ENCODE results near the gene CHPT1.
"Not testable (repeated sequence)": the region's sequence is repeated elsewhere in the genome, so short reads cannot be mapped to it uniquely, and the experiment has no call there.

The CHPT1 gene
- total RNA-seq, result 11.0 to 44.2 (median 26.7) reads per million in 18 experiments

DNA sequence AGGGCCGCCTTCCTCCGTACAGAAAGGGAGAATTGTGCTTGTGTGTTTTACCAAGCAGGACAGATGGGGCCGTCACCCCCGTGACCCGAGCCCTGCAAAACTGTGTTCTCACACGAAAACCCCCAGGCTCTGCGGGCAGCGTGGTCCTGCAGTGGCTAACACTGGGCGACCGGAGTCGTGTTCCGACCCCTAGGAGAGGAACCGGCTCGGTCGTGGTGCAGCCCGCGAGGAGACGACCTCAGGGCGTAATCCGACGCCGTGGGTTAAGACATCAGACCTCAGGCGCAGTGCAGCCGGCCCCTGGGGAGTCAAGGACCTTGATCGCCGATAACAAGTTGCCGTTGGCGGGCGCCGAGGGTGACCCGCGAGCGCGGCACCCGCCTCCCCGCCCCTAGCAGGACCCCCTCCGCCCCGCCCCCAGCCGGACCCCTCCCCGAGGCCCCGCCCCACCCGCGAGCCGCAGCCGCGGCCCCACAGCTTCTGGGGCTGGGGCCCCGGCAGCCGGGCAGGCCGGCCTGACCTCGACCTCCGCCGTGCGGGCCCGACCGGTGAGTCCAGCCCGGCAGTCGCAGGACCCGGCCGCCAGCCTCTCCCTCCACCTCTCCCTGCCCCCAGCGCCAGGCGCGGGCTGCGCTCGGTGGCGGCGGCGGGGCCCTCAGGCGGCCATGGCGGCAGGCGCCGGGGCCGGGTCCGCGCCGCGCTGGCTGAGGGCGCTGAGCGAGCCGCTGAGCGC is at the start of gene CHPT1:
Gene CHPT1, plus strand, starts transcription at position 444 of the 733 bp plus-strand sequence. Its CDS starts 222 bp downstream, at position 666.
- peak; percentile 54 to 70 for DNase-seq

DNA sequence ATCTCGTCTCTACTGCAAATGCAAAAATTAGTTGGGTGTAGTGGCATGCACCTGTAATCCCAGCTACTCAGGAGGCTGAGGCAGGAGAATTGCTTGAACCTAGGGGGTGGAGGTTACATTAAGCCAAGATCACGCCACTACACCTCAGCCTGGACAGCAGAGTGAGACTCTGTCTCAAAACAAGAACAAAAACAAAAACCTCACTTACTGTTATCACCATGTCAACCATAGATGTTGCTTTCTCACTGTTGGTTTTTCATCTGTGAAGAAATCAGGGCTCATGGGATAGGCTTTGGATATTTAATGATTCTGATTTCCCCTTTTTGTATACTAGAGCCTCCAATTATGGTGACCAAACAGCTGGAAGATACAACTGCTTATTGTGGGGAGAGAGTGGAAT is 49.7 kb upstream of the CHPT1 start:
- no peak for DNase-seq

DNA sequence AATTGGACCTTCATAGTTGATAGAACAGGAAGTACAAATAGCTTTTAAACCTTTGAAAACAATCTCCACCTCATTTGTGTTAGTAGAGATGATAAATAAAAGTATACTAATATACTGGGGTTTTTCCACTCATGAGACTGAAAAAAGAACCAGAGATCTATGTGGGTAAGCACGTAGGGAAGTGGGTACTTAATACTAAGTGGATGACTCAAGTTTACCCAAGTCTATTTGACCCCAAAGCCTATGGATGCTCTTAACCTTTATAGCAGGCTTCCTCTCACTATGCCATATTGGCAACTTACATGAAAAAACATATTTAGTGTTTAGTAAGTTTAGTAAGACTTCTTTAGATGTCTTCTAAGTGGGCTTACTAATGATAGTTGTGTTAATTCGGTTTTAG is 49.2 kb upstream of the CHPT1 start:
- DNase-seq, result peak in 1 of 2 donors; percentile 2

DNA sequence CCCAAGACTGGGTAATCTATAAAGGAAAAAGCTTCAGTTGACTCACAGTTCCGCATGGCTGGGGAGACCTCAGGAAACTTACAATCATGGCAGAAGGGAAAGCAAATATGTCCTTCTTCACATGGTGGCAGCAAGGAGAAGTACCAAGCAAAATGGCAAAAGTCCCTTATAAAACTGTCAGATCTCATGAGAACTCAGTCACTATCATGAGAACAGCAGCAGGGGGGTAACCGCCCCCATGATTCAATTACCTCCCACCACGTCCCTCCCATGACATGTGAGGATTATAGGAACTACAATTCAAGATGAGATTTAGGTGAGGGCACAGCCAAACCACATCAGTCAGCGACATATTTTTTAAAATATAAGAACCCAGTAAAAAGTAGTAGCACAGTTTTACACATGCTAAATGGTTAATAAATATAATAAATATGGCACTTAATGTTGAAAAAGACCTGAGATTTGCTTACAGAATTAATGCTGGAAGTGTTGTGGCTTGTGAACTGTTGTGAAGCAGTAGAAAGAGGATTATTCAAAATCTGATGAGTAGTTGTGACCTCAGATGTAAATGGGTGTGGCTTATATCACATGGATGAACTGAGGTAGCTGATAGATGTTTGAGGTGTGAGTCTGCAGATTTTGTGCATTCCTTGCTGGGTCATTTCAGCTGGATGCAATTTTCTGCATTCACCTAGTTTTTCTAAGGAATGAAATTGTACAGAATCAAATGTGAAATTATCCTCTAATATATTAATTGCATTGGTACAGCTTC is 46.9 kb upstream of the CHPT1 start:
- peak in 1 of 2 donors; percentile 38 for DNase-seq

DNA sequence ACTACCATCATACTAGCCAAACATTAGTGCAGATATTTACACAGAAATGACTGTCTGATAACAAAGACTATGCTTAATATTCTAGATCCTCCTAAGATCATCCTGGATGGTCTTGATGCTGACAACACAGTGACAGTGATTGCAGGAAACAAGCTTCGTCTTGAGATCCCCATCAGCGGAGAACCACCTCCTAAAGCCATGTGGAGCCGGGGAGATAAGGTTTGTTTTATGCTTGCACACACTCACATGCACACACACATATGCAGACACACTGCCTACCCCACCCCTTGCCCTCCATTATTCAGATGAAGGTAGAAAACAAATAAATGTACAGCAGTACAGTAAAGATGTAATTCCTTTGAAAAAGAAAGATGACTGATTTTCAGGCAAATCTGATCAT is 44.4 kb upstream of the CHPT1 start:
- DNase-seq, result no peak

DNA sequence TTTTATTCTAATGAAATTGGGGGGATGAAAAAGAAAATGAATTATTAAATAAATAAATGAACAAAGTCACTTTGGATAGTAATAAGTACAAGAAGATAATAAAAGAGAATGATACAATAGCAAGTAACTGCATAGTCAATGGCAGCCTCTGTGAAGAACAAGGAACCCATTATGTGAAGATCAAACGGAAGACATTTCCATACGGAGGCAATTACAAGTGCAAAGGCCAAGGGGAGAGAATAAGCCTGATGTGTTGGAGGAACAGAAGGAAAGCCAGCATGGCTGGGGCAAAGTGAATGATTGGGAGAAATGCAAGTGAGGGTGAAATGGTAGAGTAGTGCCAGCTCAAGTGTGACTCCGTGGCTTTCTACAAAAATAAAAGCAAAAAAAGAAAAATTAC is 43.9 kb upstream of the CHPT1 start:
- no peak for DNase-seq

DNA sequence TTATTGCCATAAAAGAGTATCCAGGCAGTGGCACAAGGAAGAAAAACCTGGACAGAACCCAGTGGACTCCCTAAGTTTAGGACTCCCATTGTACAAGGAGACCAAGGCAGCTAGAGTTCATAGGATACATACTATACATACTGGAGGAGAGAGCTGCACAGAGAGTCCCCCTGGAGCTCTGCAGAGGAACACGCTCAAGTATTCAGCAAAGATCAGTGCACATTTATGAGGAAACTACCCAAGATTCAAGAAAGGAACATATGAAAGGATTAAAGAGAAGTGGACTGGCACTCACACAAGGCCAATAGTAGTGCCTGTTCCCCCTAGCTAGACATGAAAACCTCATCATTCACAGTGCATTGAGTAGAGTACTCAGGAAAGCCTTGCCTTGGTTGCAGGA is 43.0 kb upstream of the CHPT1 start:
- no peak for DNase-seq

DNA sequence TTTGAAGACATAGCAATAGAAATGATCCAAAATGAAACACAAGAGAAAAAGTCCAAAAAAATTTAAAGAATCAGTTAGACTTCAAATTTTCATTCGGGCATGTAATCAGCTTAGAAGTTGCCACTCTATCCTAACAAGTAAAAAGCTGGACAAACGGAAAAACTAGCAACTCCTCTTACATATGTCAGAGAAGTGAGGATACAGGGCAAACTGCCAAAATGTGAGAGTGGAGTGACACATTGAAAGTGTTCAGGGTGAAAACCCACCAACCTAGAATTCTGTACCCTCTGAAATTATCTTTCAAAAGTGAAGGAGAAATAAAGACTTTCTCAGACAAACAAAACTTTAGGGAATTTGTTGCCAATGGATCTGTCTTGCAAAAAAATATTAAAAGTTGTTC is 42.0 kb upstream of the CHPT1 start:
- no peak for DNase-seq

DNA sequence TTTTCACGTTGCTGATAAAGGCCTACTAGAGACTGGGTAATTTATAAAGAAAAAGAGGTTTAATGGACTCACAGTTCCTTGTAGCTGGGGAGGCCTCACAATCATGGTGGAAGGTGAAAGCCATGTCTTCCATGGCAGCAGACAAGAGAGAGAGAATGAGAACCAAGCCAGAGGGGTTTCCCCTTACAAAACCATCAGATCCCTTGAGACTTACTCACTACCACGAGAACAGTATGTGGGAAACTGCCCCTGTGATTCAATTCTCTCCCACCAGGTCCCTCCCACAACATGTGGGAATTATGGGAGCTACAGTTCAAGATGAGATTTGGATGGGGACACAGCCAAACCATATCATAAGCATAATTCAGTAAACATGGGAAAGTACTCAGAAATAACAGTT is 36.8 kb upstream of the CHPT1 start:
- peak in 1 of 2 donors; percentile 20 for DNase-seq

DNA sequence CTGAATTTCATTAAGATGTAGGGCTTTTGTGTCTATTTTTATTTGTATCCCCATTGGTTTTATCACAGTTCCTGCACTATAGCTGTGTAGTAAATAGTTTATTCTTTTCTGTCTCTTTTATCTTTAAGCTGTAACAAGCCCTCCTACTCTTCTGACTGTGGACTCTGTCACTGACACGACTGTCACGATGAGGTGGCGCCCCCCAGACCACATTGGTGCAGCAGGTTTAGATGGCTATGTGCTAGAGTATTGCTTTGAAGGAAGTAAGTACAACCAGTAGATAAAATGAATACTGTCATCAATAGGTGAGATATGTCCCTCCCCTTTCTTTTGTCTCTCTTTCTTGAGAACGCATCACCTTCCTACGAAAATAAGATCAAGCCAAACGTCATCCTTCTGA is 34.1 kb upstream of the CHPT1 start:
- no peak for DNase-seq

DNA sequence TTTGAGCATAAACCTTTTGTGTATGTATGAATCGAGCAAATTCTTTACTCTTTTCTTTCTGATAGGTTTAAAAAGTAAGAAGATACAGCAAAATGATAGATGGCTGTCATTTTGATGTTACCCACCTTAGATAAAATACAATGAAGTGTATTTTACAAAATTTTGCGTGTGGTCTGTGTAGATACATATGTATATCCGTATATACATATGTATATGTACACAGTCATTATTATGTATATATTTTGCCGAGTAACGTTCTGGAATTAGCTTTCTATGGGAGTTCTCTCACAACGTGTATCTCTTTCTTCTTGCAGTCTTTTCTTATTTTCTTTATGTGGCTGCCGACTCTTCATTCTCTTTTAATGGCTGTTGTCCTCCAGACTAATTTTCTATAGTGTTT is 32.4 kb upstream of the CHPT1 start:
- DNase-seq, result no peak

DNA sequence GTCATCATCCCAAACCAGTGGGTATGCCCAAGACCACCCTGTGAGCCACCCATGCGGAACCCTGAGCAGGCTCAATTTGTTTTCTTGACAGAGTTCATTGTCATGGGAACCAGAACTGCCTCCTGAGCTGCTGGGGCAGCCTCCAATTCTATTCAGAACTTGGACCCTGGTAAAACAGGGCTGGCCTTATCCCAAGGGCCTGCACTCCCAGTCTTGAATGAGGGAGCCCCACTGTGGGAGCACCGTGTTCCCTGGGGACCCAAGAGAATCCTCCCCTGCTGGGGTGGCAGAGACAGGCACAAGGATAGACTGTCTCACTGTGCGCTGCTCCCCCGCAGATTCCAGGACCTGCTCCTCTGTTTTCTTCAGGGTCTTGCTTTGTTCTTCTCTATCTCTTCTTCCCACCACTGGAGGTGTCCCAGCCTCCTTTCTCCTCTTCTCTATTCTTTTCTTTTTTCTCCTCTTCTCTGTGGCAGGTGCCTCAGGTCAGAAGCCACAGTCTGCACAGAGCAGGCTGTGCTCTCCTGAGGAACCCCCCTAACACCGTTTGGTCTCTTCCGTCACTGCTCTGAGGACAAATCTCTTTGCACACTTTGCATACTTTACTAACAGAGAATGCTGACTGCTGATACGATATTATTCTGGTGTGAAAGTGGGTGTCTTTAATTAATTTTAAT is 31.2 kb upstream of the CHPT1 start:
- no peak for DNase-seq

DNA sequence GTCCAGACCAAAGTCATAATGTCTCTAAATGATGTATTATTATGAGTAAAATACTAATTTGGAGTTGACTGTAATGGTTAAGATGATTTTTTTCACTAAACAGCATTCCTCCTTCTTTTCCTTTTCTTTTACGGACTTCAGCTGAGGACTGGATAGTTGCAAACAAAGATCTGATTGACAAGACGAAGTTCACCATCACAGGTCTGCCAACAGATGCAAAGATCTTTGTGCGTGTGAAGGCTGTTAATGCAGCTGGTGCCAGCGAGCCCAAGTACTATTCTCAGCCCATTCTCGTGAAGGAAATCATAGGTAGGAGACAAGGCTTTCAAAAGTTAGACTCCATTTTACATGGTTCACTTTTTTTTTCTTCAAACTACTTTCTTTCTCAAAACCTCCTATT is 29.8 kb upstream of the CHPT1 start:
- no peak for DNase-seq

DNA sequence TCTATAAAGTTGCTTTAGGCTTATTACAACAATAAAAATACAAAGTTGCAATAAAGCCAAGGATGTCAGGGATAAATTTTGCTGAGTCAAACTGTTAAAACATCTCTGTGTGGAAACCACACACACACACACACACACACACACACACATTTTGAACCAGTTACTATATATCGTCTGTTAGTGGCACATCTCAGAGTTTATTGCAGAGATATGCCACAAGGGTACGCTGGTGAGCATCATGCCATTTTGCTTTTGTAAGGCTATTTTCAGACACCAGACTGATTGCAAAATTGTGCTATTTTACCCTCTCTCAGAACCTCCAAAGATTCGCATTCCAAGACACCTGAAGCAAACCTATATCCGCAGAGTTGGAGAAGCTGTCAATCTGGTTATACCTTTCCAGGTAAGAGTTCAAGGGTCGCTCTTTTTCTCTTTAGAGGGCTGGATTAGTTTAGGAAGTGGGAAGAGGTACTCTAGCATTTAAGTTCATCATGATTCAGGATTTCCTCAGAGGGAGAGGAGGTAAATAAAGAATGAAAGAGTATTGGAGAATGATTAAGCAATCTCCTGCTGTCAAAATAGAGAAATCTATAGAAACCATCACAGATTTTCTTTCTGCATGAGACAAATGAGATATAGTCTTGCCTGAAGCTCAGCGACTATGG is 27.3 kb upstream of the CHPT1 start:
- DNase-seq, result peak; percentile 77 to 84

DNA sequence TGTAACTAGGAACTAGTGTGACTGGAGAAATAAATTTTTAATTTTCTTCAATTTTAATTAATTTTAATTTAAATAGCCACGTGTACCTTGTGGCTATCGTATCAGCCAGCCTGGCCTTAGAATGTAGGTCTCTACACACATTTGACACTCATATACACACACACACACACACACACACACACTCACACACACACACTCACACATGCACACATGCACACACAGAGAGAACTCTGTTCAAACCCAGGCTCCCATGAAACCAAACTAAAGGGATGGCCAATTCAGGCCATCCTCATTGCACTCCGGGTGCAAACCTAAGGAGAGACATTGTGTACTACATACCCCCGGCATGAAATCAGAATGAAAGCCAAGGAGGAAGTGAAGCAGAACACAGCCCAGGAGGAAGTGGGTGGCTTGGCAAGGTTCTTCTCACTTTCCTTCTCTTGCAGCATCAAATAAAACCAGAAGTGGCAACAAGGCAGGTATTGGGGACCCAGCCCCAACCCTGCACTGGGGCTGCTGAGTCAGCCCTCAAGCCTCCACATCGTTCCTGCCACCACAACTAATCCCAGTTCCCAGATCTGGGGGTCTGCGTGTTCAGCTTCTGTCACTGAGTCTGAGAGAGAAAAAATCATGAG is 26.2 kb upstream of the CHPT1 start:
- peak; percentile 65 to 80 for DNase-seq

DNA sequence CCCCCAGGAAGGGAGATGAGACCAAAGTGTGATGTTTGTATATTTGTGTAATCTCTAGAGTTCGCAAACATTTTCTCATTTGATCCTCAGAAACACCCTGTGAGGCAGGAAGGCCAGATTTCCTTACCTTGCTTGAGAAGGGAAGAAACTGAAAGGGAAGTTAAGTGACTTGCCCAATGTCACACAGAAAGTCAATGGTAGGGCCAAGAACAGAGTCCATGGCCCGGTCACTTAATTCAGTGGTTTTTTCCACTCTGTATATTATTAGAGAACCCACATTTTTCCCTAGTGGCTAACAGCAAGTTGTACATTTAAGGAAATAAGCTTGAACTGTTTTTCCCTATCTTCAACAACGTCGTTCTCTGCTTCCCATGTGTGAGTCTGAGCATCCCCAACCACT is 25.6 kb upstream of the CHPT1 start:
- DNase-seq, result peak; percentile 21 to 59

DNA sequence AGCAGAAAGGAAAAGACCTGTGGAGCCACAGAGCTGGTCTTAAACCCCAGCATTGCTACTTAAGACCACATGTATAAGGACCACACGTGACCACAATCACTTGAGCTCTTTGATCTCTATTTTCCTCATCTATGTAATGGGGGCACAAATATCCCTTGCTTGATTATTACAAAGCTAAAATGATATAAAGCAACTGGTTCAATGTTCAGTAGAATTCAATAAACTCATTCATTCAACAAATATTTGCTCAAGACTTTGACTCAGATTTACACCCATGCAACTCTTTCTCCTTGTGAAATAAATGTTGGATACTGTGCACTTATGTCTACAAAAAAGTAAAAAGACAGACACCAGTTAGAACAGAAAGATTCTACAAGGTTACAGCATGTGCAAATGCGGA is 21.9 kb upstream of the CHPT1 start:
- no peak for DNase-seq

DNA sequence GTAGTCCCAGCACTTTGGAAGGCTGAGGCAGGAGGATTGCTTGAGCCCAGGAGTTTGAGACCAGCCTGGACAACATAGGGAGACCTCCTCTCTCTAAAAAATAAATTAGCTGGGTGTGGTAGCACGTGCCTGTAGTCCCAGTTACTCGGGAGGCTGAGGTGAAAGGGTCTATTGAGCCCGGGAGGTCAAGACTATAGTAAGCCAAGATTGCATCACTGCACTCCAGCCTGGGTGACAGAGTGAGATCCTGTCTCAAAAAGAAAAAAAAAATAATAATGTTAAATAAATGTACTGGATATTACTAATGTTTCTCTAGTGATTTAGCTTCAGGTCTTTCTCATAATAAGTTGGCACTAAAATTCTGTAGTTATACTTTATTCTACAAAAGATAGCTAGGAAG is 20.9 kb upstream of the CHPT1 start:
- not testable (repeated sequence) for DNase-seq

DNA sequence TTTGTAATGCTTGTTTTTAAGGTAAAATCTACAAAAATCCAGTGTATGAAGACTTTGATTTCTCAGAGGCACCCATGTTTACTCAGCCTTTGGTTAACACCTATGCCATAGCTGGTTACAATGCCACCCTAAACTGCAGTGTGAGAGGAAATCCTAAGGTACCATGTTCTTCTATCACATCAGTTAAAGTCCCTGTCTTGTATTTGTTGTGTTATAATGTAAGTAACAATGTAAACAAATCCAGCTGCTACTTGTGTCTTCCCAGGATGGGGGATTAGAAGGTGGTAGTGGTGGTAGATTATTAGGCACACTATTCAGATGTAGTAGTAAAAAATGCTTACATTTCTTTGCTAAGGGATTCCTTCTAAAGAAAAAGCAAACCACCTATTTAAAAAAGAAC is 19.4 kb upstream of the CHPT1 start:
- DNase-seq, result no peak

DNA sequence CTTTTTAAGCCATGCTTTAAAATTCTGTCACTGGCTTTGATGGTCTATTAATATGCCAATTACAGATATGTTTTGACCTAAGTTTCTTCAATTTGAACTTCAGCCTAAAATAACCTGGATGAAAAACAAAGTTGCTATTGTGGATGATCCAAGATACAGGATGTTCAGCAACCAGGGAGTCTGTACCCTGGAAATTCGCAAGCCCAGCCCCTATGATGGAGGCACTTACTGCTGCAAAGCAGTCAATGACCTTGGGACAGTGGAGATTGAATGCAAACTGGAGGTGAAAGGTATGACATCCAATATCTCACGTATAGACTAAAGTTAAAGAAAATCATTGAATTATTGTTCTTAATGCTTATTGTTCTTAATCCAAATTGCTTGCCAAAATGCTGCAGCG is 17.2 kb upstream of the CHPT1 start:
- DNase-seq, result no peak

DNA sequence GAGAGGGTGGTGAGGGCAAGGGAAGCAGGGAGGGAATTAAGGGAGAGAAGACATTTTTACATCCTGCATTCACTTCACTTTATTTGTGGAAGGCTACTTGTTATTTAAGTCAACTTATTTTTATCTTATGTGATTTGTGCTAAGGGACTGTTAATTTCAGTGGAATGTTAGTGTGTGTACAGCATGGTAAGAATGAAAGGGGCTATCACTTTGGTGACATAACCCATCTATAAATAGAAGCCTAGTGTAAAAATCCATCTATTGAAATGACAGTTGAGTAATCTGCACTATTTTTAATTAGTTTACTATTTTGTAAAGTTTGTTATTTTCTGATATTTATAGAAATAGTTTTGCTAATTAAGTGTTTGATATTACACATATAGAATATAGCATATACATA is 16.8 kb upstream of the CHPT1 start:
- no peak for DNase-seq

DNA sequence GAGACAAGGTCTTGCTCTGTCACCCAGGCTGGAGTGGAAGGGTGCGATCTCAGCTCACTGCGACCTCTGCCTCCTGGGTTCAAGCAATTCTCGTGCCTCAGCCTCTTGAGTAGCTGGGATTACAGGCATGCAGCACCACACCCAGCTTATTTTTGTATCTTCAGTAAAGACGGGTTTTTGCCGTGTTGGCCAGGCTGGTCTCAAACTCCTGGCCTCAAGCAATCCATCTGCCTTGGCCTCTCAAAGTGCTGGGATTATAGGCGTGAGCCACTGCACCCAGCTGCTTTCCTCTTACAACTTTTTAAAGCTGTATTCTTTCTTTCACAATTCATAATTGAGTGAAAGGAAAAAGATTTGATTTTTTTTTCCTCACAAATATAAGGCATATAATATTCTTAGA is 15.8 kb upstream of the CHPT1 start:
- not testable (repeated sequence) for DNase-seq

DNA sequence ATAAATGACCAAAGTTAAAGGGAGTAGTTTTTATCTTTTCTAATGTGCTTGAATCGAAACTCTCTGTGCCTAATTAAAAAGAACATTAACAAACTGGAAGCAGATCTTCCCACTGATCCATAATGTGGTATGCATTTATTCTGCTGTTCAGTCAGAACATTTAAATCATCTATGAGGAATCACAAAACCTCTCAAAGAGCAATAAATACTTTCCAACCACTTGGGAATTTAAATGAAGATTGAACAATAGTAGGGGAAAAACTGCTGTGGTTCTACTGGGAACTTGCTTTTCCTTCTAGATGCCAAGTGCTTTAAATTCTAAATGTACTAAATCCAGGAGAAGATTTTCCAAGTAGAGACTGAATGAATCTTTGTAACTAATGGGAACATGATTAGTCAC is 12.3 kb upstream of the CHPT1 start:
- DNase-seq, result no peak

Measured in inflammatory macrophage (primary cell).